Upper lobe of left lung (tissue), 6 donors: ENCODE data around the gene SFTPB. TPM values are rescaled to one million over a fixed set of nuclear protein-coding genes. Genes with fewer than 3 reads are reported as not detected.
A peak's percentile ranks its signal among the peaks of the same experiment; 100 is the strongest.

Experiments used
- ATAC-seq, 2 donors: fragments of 200-7000 bp; cut with Tn5 transposase; one replicate each; pipeline ENCODE4 v1.9.1; 2022; ENCODE audit warnings: mild to moderate bottlenecking in 2 of 2, moderate library complexity in 2 of 2; ENCODE audit not compliant: low FRiP score in 2 of 2
- DNase-seq, 2 donors: peaks; one replicate each; pipeline ENCODE4 v3.0.0-alpha.2; 2019 to 2020
- H3K27ac ChIP-seq, 4 donors: fragments of 200-600 bp; sonication (generic); one replicate each; pipeline ENCODE4 v1.5.1; 2016 to 2019
- H3K27me3 ChIP-seq, 4 donors: fragments of 200-600 bp; sonication (generic); one replicate each; pipeline ENCODE4 v1.5.1; 2017 to 2019
- H3K36me3 ChIP-seq, 4 donors: fragments of 200-600 bp; sonication (generic); one replicate each; pipeline ENCODE4 v1.5.1; 2016 to 2019
- H3K4me1 ChIP-seq, 4 donors: fragments of 200-600 bp; sonication (generic); one replicate each; pipeline ENCODE4 v1.5.1; 2018 to 2019
- H3K4me3 ChIP-seq, 4 donors: fragments of 200-600 bp; sonication (generic); one replicate each; pipeline ENCODE4 v1.5.1; 2017 to 2019; ENCODE audit warnings: mild to moderate bottlenecking in 2 of 4, moderate library complexity in 1 of 4
- H3K9me3 ChIP-seq, 4 donors: fragments of 200-600 bp; sonication (generic); one replicate each; pipeline ENCODE4 v1.5.1; 2018 to 2019
- EP300 ChIP-seq, 4 donors: sonication (generic); formaldehyde crosslinking; IDR thresholded peaks; one replicate each; pipeline ENCODE4 v1.5.1; 2017; ENCODE audit warnings: antibody characterized with exemption in 4 of 4, control low read depth in 2 of 4
- POLR2A ChIP-seq, 4 donors: fragments of 450-650 bp; IDR thresholded peaks; one replicate each; pipeline ENCODE4 v1.5.1; 2016 to 2017; ENCODE audit warnings: antibody characterized with exemption in 4 of 4, mild to moderate bottlenecking in 2 of 4
- POLR2AphosphoS5 ChIP-seq, 2 donors: sonication (generic); formaldehyde crosslinking; IDR thresholded peaks; one replicate each; pipeline ENCODE4 v1.5.1; 2017; ENCODE audit warnings: antibody characterized with exemption in 2 of 2
- WGBS, 2 donors: methylation state at CpG; one replicate each; pipeline ENCODE4 v1.1.5; 2017 to 2018; 5-methylcytosine and 5-hydroxymethylcytosine counted together
- total RNA-seq, 6 donors: library from RNA; depleted of rRNA in 4 of 6; stranded (reverse); fragments of >200 nt in 4 of 6; gene quantifications; one replicate each; pipeline versions ENCODE4 v1.1.0 to v1.2.1, GENCODE V29; 2016 to 2021
- TF ChIP-seq, protein P1 (sequence below), 6 experiments: fragments of 450-650 bp in 4 of 6; fragments of 200-600 bp in 2 of 6; sonication (generic) in 2 of 6; IDR thresholded peaks; one replicate each; pipeline ENCODE4 v1.5.1; 2016 to 2019; ENCODE audit warnings: antibody characterized with exemption in 6 of 6
- donor health status: DM: no; HTN: no; CAD: no; lungs with moderate emphysema.
- donor health status: DM: no; HTN: yes; CAD: no; lungs with severe emphysema.

Gene SFTPB
- total RNA-seq, 6 donors from 2014 or later: 10,501 to 67,270 (median 33,394) TPM

DNA sequence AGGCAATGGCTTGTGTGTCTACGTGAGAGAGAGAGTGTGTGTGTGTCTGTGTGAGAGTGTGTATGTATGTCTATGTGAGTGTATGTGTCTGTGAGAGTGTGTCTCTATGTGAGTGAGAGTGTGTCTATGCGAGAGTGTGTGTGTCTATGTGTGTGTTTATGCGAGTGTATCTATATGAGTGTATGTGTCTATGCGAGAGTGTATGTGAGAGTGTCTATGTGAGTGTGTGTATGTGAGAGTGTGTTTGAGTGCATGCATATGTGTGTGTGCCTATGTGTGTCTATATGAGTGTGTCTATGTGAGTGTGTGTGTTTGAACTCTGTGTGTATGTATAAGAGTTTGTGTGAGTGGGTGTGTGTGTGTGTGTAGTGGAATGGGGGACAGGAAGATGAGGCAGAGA, 16.4 kb upstream of the SFTPB start:
- Histone ChIP-seq H3K4me1 (peaks cover 11 to 25% (median 15%) of the 10 kb centered on the region in 4 donors), H3K27me3 (no peaks in the 10 kb centered on the region), H3K27ac (no peak overlapping the region), H3K9me3 (no peaks in the 10 kb centered on the region), H3K36me3 (no peaks in the 10 kb centered on the region), H3K4me3 (no peak overlapping the region)
- TF ChIP-seq, protein P1, sequence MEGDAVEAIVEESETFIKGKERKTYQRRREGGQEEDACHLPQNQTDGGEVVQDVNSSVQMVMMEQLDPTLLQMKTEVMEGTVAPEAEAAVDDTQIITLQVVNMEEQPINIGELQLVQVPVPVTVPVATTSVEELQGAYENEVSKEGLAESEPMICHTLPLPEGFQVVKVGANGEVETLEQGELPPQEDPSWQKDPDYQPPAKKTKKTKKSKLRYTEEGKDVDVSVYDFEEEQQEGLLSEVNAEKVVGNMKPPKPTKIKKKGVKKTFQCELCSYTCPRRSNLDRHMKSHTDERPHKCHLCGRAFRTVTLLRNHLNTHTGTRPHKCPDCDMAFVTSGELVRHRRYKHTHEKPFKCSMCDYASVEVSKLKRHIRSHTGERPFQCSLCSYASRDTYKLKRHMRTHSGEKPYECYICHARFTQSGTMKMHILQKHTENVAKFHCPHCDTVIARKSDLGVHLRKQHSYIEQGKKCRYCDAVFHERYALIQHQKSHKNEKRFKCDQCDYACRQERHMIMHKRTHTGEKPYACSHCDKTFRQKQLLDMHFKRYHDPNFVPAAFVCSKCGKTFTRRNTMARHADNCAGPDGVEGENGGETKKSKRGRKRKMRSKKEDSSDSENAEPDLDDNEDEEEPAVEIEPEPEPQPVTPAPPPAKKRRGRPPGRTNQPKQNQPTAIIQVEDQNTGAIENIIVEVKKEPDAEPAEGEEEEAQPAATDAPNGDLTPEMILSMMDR (IDR thresholded peaks at IDR 0.05): no peak
- no peak for TF ChIP-seq EP300 (IDR thresholded peaks at IDR 0.05)
- TF ChIP-seq POLR2AphosphoS5 (IDR thresholded peaks at IDR 0.05): no peak
- DNase-seq (no peak), ATAC-seq (no peak)
- WGBS, 2 donors: 91 to 94% methylated on average over 4 of the region's 4 CpGs

DNA sequence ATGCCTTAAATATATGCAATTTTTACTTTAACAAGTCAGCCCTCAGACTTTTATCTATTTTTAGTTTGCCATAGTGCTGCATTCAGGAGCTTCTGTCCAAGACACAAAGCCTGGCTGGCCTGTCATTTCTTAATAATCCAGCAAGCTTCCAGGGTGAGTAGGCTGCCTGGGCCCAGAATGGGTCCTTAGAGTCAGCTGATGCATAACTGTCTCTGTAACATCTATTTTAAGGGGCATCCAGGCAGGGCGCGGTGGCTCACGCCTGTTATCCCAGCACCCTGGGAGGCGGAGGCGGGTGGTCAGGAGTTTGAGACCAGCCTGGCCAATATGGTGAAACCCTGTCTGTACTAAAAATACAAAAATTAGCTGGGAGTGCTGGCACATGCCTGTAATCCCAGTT, 14.4 kb upstream of the SFTPB start:
- TF ChIP-seq, protein P1 (IDR thresholded peaks at IDR 0.05): no peak
- TF ChIP-seq POLR2A (IDR thresholded peaks at IDR 0.05): no peak
- TF ChIP-seq EP300 (IDR thresholded peaks at IDR 0.05): no peak
- no peak for TF ChIP-seq POLR2AphosphoS5 (IDR thresholded peaks at IDR 0.05)

DNA sequence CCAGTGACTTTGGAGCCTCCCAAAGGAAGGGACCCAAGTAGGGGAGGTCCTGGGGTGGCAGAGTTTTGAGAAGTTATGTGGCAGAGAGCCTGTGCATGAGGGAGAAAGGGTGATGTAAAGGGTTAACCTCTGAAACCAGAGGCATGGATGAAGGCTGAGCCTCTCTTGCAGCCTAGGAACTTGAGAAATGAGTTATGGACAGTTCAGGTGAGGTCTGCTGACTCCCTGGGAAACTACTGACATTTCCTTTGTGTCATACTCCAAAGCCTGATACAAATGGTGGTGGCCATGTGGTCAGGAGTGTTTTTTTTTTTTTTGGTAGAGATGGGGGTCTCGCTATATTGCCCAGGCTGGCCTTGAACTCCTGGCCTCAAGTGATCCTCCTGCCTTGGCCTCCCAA, 13.8 kb upstream of the SFTPB start:
- no peaks in the 10 kb centered on the region for H3K36me3 ChIP-seq
- peaks cover 25 to 50% (median 32%) of the 10 kb centered on the region in 4 donors for H3K4me1 ChIP-seq
- H3K9me3 ChIP-seq: no peaks in the 10 kb centered on the region
- H3K27ac ChIP-seq: peak overlapping the region in 3 of 4 donors; percentile 11 to 74 (median 55)
- WGBS, 2 donors: 92 to 96% methylated on average over 1 of the region's 1 CpG
- no peaks in the 10 kb centered on the region for H3K27me3 ChIP-seq
- ATAC-seq (no peak), DNase-seq (no peak)
- no peak overlapping the region for H3K4me3 ChIP-seq
- TF ChIP-seq POLR2AphosphoS5 (IDR thresholded peaks at IDR 0.05) (no peak), EP300 (IDR thresholded peaks at IDR 0.05) (no peak), POLR2A (IDR thresholded peaks at IDR 0.05) (no peak)
- TF ChIP-seq, protein P1 (IDR thresholded peaks at IDR 0.05): no peak

More for the DNA sequence above, 14.4 kb upstream of the SFTPB start:
- Histone ChIP-seq H3K27me3 (no peaks in the 10 kb centered on the region), H3K27ac (no peak overlapping the region), H3K4me3 (no peak overlapping the region), H3K4me1 (peaks cover 25 to 44% (median 31%) of the 10 kb centered on the region in 4 donors), H3K36me3 (no peaks in the 10 kb centered on the region), H3K9me3 (no peaks in the 10 kb centered on the region)
- ATAC-seq (no peak), DNase-seq (no peak)
- whole genome bisulfite sequencing, 2 donors: 95 to 98% methylated on average over 5 of the region's 5 CpGs

DNA sequence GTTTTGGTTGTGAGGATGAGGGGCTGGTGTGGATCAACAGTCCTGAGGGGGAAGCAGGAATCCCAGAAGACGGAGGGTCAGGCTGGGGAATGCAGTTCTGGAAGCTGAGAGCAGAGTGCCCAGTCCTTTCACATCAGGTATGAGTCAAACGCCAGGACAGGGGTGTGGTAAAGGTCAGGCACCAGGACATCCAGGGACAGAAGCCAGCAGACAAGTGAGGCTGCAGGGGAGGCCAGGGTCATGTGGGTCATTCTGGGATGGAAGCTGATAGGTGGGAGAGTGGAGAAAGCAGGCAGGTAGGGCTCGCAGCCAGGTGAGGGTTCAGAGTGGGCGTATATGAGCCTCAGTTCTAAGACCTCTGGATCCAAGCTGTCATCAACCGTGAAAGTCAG, 13.4 kb upstream of the SFTPB start:
- no peak overlapping the region for H3K4me3 ChIP-seq
- WGBS, 2 donors: 81% methylated on average over 5 of the region's 5 CpGs
- H3K27me3 ChIP-seq: no peaks in the 10 kb centered on the region
- H3K4me1 ChIP-seq: peaks cover 25 to 54% (median 32%) of the 10 kb centered on the region in 4 donors
- peak overlapping the region in 3 of 4 donors; percentile 11 to 74 (median 55) for H3K27ac ChIP-seq
- DNase-seq (peak in 1 of 2 donors; percentile 57), ATAC-seq (no peak)
- no peaks in the 10 kb centered on the region for H3K9me3 ChIP-seq
- TF ChIP-seq EP300 (IDR thresholded peaks at IDR 0.05) (no peak), POLR2AphosphoS5 (IDR thresholded peaks at IDR 0.05) (peak in 1 of 2 donors; percentile 13)
- TF ChIP-seq, protein P1 (IDR thresholded peaks at IDR 0.05): no peak
- H3K36me3 ChIP-seq: no peaks in the 10 kb centered on the region

DNA sequence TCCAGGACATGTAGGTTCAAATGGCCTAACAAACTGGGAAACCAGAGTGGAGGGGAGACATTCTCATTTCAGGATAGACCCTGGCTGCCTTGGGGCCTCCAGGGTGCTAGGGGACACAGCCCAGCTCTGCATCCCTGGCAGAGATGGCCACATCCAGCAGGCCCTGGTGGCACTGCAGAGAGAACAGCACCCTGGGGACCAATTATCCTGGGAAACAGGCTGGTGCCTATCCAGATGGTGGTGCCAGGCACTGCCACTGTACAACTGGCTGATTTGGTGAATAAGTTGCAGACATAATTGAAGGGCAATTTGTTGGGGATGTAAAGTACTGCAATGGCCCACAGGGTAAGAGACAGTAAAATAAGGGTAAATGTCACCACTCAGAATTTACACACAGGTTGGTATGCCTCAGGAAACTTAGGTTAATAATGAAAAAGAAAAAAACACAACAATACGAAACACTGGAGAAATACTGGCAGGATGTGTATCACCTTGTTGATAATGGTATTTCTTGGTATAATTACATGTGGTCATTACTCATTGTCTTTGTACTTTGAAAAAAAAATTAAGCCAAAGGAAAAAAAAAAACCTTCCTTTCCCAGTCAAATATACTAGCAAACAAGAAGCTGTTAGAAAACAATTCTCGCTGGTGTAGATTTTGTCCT, 12.8 kb upstream of the SFTPB start:
- DNase-seq (no peak), ATAC-seq (no peak)
- Histone ChIP-seq H3K36me3 (no peaks in the 10 kb centered on the region), H3K9me3 (no peaks in the 10 kb centered on the region), H3K4me1 (peaks cover 25 to 56% (median 32%) of the 10 kb centered on the region in 4 donors), H3K27me3 (no peaks in the 10 kb centered on the region), H3K4me3 (no peak overlapping the region), H3K27ac (peak overlapping the region in 2 of 4 donors; percentile 74 to 82)
- 72 to 86% methylated on average over 2 of the region's 2 CpGs for WGBS, 2 donors
- TF ChIP-seq, protein P1 (IDR thresholded peaks at IDR 0.05): no peak
- no peak for TF ChIP-seq POLR2A (IDR thresholded peaks at IDR 0.05)
- TF ChIP-seq POLR2AphosphoS5 (IDR thresholded peaks at IDR 0.05): no peak
- TF ChIP-seq EP300 (IDR thresholded peaks at IDR 0.05): no peak
